ENCODE data around the gene MEPCE.

- TF ChIP-seq CTCF (conservative IDR thresholded peaks at IDR 0.05) (no peak), ZFX (IDR thresholded peaks at IDR 0.05) (peak; percentile 67)
Observed at GRCh38 chr7:100429637-100430492, at the start of gene MEPCE.
